Esophagus squamous epithelium (tissue), 4 donors: ENCODE measurements around the gene GRIK1.

Source experiments
- CTCF ChIP-seq, 6 experiments: fragments of 450-650 bp in 4 of 6; fragments of 200-600 bp in 2 of 6; sonication (generic) in 2 of 6; IDR thresholded peaks; one replicate each; pipeline ENCODE4 v1.5.1; 2016 to 2019; ENCODE audit warnings: antibody characterized with exemption in 6 of 6, mild to moderate bottlenecking in 4 of 6, moderate library complexity in 4 of 6
- POLR2A ChIP-seq, 4 donors: fragments of 450-650 bp; IDR thresholded peaks; one replicate each; pipeline ENCODE4 v1.6.1; 2017; ENCODE audit warnings: antibody characterized with exemption in 4 of 4, mild to moderate bottlenecking in 4 of 4, moderate library complexity in 3 of 4

- TF ChIP-seq CTCF (IDR thresholded peaks at IDR 0.05) (no peak), POLR2A (IDR thresholded peaks at IDR 0.05) (no peak)
Measured at GRCh38 chr21:29701676-29702075, 238.1 kb downstream of the GRIK1 start.
